Measurements from ENCODE around the gene RREB1. TPM values are rescaled to one million over a fixed set of nuclear protein-coding genes. Genes with fewer than 3 reads are reported as not detected.

Gene RREB1
- total and polyA plus RNA-seq, 2 experiments from 2014 or later, result 8.5 to 25.5 TPM

- H3K36me3 ChIP-seq (ENCODE audit: insufficient read depth), result no peaks in the 10 kb centered on the region
These were observed 159.8 kb downstream of the RREB1 start for GRCh38 chr6:7267466-7268091.

More at GRCh38 chr6:7267466-7268091, 159.8 kb downstream of the RREB1 start:
- no peaks in the 10 kb centered on the region for H3K79me2 ChIP-seq (replicated peaks; ENCODE audit: insufficient read depth)
- no peaks in the 10 kb centered on the region for H3K9me2 ChIP-seq (ENCODE audit: insufficient read depth)
- H3K9me3 Mint-ChIP-seq, result no peaks in the 10 kb centered on the region
- no peak overlapping the region for H3K4me3 ChIP-seq
- no peak for TF ChIP-seq ZNF462 (CRISPR knock-in tag; IDR thresholded peaks at IDR 0.05)
- no peak for TF ChIP-seq JUNB (IDR thresholded peaks at IDR 0.05; ENCODE audit: unreplicated experiment)
- no peak for TF ChIP-seq EZH2phosphoT487 (IDR thresholded peaks at IDR 0.05; ENCODE audit: unreplicated experiment)
- TF ChIP-seq, protein P1, sequence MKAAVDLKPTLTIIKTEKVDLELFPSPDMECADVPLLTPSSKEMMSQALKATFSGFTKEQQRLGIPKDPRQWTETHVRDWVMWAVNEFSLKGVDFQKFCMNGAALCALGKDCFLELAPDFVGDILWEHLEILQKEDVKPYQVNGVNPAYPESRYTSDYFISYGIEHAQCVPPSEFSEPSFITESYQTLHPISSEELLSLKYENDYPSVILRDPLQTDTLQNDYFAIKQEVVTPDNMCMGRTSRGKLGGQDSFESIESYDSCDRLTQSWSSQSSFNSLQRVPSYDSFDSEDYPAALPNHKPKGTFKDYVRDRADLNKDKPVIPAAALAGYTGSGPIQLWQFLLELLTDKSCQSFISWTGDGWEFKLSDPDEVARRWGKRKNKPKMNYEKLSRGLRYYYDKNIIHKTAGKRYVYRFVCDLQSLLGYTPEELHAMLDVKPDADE (IDR thresholded peaks at IDR 0.05), result no peak
- no peak for TF ChIP-seq REST (IDR thresholded peaks at IDR 0.05; ENCODE audit: unreplicated experiment)
- TF ChIP-seq ZNF114 (CRISPR knock-in tag; IDR thresholded peaks at IDR 0.05), result no peak
- TF ChIP-seq NANOG (IDR thresholded peaks at IDR 0.05; ENCODE audit: borderline replicate concordance), result no peak
- no peak for TF ChIP-seq STAT1 (IDR thresholded peaks at IDR 0.05; ENCODE audit: unreplicated experiment)
- no peak for TF ChIP-seq POLR2AphosphoS5 (IDR thresholded peaks at IDR 0.05; ENCODE audit: low read depth)
- no peak for TF ChIP-seq EZH2 (IDR thresholded peaks at IDR 0.05; ENCODE audit: low read depth, unreplicated experiment)
- TF ChIP-seq, protein P2, sequence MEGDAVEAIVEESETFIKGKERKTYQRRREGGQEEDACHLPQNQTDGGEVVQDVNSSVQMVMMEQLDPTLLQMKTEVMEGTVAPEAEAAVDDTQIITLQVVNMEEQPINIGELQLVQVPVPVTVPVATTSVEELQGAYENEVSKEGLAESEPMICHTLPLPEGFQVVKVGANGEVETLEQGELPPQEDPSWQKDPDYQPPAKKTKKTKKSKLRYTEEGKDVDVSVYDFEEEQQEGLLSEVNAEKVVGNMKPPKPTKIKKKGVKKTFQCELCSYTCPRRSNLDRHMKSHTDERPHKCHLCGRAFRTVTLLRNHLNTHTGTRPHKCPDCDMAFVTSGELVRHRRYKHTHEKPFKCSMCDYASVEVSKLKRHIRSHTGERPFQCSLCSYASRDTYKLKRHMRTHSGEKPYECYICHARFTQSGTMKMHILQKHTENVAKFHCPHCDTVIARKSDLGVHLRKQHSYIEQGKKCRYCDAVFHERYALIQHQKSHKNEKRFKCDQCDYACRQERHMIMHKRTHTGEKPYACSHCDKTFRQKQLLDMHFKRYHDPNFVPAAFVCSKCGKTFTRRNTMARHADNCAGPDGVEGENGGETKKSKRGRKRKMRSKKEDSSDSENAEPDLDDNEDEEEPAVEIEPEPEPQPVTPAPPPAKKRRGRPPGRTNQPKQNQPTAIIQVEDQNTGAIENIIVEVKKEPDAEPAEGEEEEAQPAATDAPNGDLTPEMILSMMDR (conservative IDR thresholded peaks at IDR 0.05; ENCODE audit: low read depth in 2 of 2), result no peak
- TF ChIP-seq ZNF331 (CRISPR knock-in tag; IDR thresholded peaks at IDR 0.05; ENCODE audit: low read depth), result no peak
- no peak for TF ChIP-seq CREB1 (CRISPR knock-in tag; IDR thresholded peaks at IDR 0.05; ENCODE audit: low read depth)
- H2AFZ ChIP-seq, result no peak overlapping the region
- peaks cover under 1% of the 10 kb centered on the region; the same call in 1 of the 2 replicates for H3K4me1 ChIP-seq (ENCODE audit: insufficient read depth)
- DNase-seq (ENCODE audit: low spot score) (no peak), ATAC-seq (no peak)
- H3K4me3 Mint-ChIP-seq, result no peak overlapping the region
- no peaks in the 10 kb centered on the region for H3K36me3 Mint-ChIP-seq (ENCODE audit: low read depth)
- H3K4me1 Mint-ChIP-seq, result 0 out of 3 replicates have a peak, but pooled peaks cover 3% of the 10 kb centered on the region
- H3K27ac Mint-ChIP-seq, result no peak overlapping the region
- no peaks in the 10 kb centered on the region for H3F3A ChIP-seq (replicated peaks; ENCODE audit: low read depth)
- H3K27ac ChIP-seq (ENCODE audit: low read depth), result no peak overlapping the region
- H3K27me3 ChIP-seq (ENCODE audit: insufficient read depth), result no peaks in the 10 kb centered on the region
- no peak overlapping the region for H3K4me2 ChIP-seq
- H3K27me3 Mint-ChIP-seq (ENCODE audit: insufficient read depth, low read depth, poor library complexity), result peaks cover 2% of the 10 kb centered on the region
- no peaks in the 10 kb centered on the region for H4K20me1 ChIP-seq (replicated peaks; ENCODE audit: insufficient read depth)

Data from GM23338 (cell line).